Esophagus muscularis mucosa (tissue), 4 donors: ENCODE results near the gene BPIFB2. TPM values are rescaled to one million over a fixed set of nuclear protein-coding genes. Genes with fewer than 3 reads are reported as not detected.

Source experiments
- DNase-seq: peaks from one replicate; pipeline ENCODE4 v3.0.0-alpha.2; 2017; ENCODE audit errors: extremely low spot score
- H3K27ac ChIP-seq, 4 donors: fragments of 200-600 bp; sonication (generic); replicated peaks in 1 of 4; 1 replicate in 3 of 4; 2 replicates in 1 of 4; pipeline ENCODE4 v1.5.1; 2016 to 2019; ENCODE audit warnings: mild to moderate bottlenecking in 1 of 4
- H3K27me3 ChIP-seq, 4 donors: fragments of 200-600 bp; sonication (generic); one replicate each; pipeline versions ENCODE4 v1.5.1 to v1.6.0; 2016 to 2019
- H3K36me3 ChIP-seq, 4 donors: fragments of 200-600 bp; sonication (generic); one replicate each; pipeline ENCODE4 v1.5.1; 2016 to 2019
- H3K4me1 ChIP-seq, 4 donors: fragments of 200-600 bp; sonication (generic); one replicate each; pipeline ENCODE4 v1.5.1; 2016 to 2019
- H3K4me3 ChIP-seq, 4 donors: fragments of 200-600 bp; sonication (generic); 1 replicate in 2 of 4; 2 replicates in 2 of 4; pipeline ENCODE4 v1.5.1; 2016 to 2019; ENCODE audit warnings: mild to moderate bottlenecking in 4 of 4, moderate library complexity in 1 of 4
- H3K9me3 ChIP-seq, 4 donors: fragments of 200-600 bp; sonication (generic); 1 replicate in 3 of 4; 2 replicates in 1 of 4; pipeline ENCODE4 v1.5.1; 2016 to 2019
- CTCF ChIP-seq, 3 experiments: fragments of 200-600 bp in 2 of 3; fragments of 450-650 bp in 1 of 3; sonication (generic) in 2 of 3; IDR thresholded peaks; one replicate each; pipeline ENCODE4 v1.5.1; 2017 to 2019; ENCODE audit warnings: antibody characterized with exemption in 3 of 3, mild to moderate bottlenecking in 2 of 3, moderate library complexity in 1 of 3
- EP300 ChIP-seq: sonication (generic); formaldehyde crosslinking; IDR thresholded peaks from one replicate; pipeline ENCODE4 v1.6.1; 2017; ENCODE audit warnings: antibody characterized with exemption
- POLR2A ChIP-seq: fragments of 450-650 bp; IDR thresholded peaks from one replicate; pipeline ENCODE4 v1.6.1; 2017; ENCODE audit warnings: antibody characterized with exemption, moderate library complexity, mild to moderate bottlenecking, low read depth
- POLR2AphosphoS5 ChIP-seq, 2 donors: sonication (generic); formaldehyde crosslinking; IDR thresholded peaks; one replicate each; pipeline ENCODE4 v1.6.1; 2017; ENCODE audit warnings: antibody characterized with exemption in 2 of 2
- WGBS: methylation state at CpG from one replicate; pipeline ENCODE4 v1.1.5; 2018; 5-methylcytosine and 5-hydroxymethylcytosine counted together
- intact Hi-C: fragments of 100-400 bp; cut with DNase I; formaldehyde crosslinking; loops from one replicate; pipeline ENCODE4 v1.15.1; 2023
- total RNA-seq, 4 donors: library from RNA; depleted of rRNA; stranded (reverse); fragments of >200 nt; gene quantifications; one replicate each; pipeline versions ENCODE4 v1.1.0 to v1.2.1, GENCODE V29; 2016

Gene BPIFB2
- total RNA-seq, 4 donors from 2014 or later, result not detected

- WGBS, result 86% methylated on average over 3 of the region's 8 CpGs
Observed at GRCh38 chr20:33010674-33011449, 3.4 kb downstream of the BPIFB2 start.

GRCh38 chr20:33012327-33013189 lies 5.1 kb downstream of the BPIFB2 start:
- no peak overlapping the region for H3K27ac ChIP-seq
- 76% methylated on average over 15 of the region's 15 CpGs for WGBS
- H3K9me3 ChIP-seq, result no peaks in the 10 kb centered on the region
- H3K36me3 ChIP-seq, result no peaks in the 10 kb centered on the region
- H3K27me3 ChIP-seq, result peaks cover 0 to 54% (median 0%) of the 10 kb centered on the region in 4 donors
- intact Hi-C loops, result no loop called here
- H3K4me3 ChIP-seq, result no peak overlapping the region
- H3K4me1 ChIP-seq, result no peaks in the 10 kb centered on the region
- no peak for TF ChIP-seq EP300
- no peak for TF ChIP-seq POLR2A
- no peak for TF ChIP-seq POLR2AphosphoS5 (IDR thresholded peaks at IDR 0.05)
- TF ChIP-seq CTCF (IDR thresholded peaks at IDR 0.05), result no peak
- DNase-seq, result no peak

More at GRCh38 chr20:33010674-33011449, 3.4 kb downstream of the BPIFB2 start:
- H3K36me3 ChIP-seq, result no peaks in the 10 kb centered on the region
- H3K4me1 ChIP-seq, result no peaks in the 10 kb centered on the region
- intact Hi-C loops, result no loop called here
- DNase-seq, result no peak
- peaks cover 0 to 49% (median 0%) of the 10 kb centered on the region in 4 donors for H3K27me3 ChIP-seq
- no peak for TF ChIP-seq POLR2AphosphoS5 (IDR thresholded peaks at IDR 0.05)
- TF ChIP-seq POLR2A, result no peak
- no peak for TF ChIP-seq CTCF (IDR thresholded peaks at IDR 0.05)
- no peak for TF ChIP-seq EP300
- H3K9me3 ChIP-seq, result no peaks in the 10 kb centered on the region
- H3K4me3 ChIP-seq, result no peak overlapping the region
- no peak overlapping the region for H3K27ac ChIP-seq

GRCh38 chr20:33013701-33014326 lies 6.3 kb downstream of the BPIFB2 start:
- DNase-seq, result no peak
- H3K36me3 ChIP-seq, result no peaks in the 10 kb centered on the region
- no peak overlapping the region for H3K4me3 ChIP-seq
- TF ChIP-seq EP300 (no peak), POLR2A (no peak), POLR2AphosphoS5 (IDR thresholded peaks at IDR 0.05) (no peak), CTCF (IDR thresholded peaks at IDR 0.05) (no peak)
- peaks cover 0 to 54% (median 0%) of the 10 kb centered on the region in 4 donors for H3K27me3 ChIP-seq
- 75% methylated on average over 3 of the region's 12 CpGs for WGBS
- no peaks in the 10 kb centered on the region for H3K9me3 ChIP-seq
- intact Hi-C loops, result no loop called here
- H3K27ac ChIP-seq, result no peak overlapping the region
- H3K4me1 ChIP-seq, result no peaks in the 10 kb centered on the region

GRCh38 chr20:33014336-33015113 lies 7.0 kb downstream of the BPIFB2 start:
- intact Hi-C loops, result no loop called here
- Histone ChIP-seq H3K9me3 (no peaks in the 10 kb centered on the region), H3K4me1 (no peaks in the 10 kb centered on the region), H3K4me3 (no peak overlapping the region), H3K36me3 (no peaks in the 10 kb centered on the region), H3K27ac (no peak overlapping the region), H3K27me3 (peaks cover 0 to 54% (median 0%) of the 10 kb centered on the region in 4 donors)
- TF ChIP-seq EP300, result no peak
- TF ChIP-seq CTCF (IDR thresholded peaks at IDR 0.05), result no peak
- no peak for TF ChIP-seq POLR2A
- no peak for TF ChIP-seq POLR2AphosphoS5 (IDR thresholded peaks at IDR 0.05)
- 75% methylated on average over 8 of the region's 16 CpGs for WGBS
- DNase-seq, result no peak
